Calu3 (cell line): ENCODE measurements around the gene TOR1B. TPM values are rescaled to one million over a fixed set of nuclear protein-coding genes. Genes with fewer than 3 reads are reported as not detected.
"Not testable (repeated sequence)": the region's sequence is repeated elsewhere in the genome, so short reads cannot be mapped to it uniquely, and the experiment has no call there.

Source experiments
- BruUV-seq: library from RNA; stranded (reverse); fragments of 400-500 nt; replicated peaks from 2 replicates; lab custom pipeline; 2021; lab: Mats Ljungman, UMichigan
- CTCF ChIA-PET: fragments of 300-600 bp; sonication (Branson Sonifier 250); formaldehyde crosslinking; loops from one replicate; lab custom pipeline; 2022; ENCODE audit warnings: antibody characterized with exemption; lab: Charles Lee
- DNase-seq: peaks from one replicate; pipeline ENCODE4 v3.0.0; 2022
- H3K27ac Mint-ChIP-seq: one replicate; pipeline ENCODE4 v1.8.0; 2022; ENCODE audit warnings: mixed read lengths; ENCODE audit not compliant: unreplicated experiment
- H3K27me3 Mint-ChIP-seq: one replicate; pipeline ENCODE4 v1.8.0; 2022; ENCODE audit warnings: mixed read lengths; ENCODE audit not compliant: unreplicated experiment
- H3K36me3 Mint-ChIP-seq: one replicate; pipeline ENCODE4 v1.8.0; 2022; ENCODE audit warnings: mild to moderate bottlenecking, moderate library complexity, mixed read lengths; ENCODE audit not compliant: insufficient read depth, unreplicated experiment
- H3K4me1 Mint-ChIP-seq: one replicate; pipeline ENCODE4 v1.8.0; 2022; ENCODE audit warnings: mild to moderate bottlenecking, low read depth, mixed read lengths; ENCODE audit not compliant: unreplicated experiment
- H3K4me3 Mint-ChIP-seq: one replicate; pipeline ENCODE4 v1.8.0; 2022; ENCODE audit warnings: mild to moderate bottlenecking, low read depth, moderate library complexity, mixed read lengths; ENCODE audit not compliant: unreplicated experiment
- H3K9me3 Mint-ChIP-seq: one replicate; pipeline ENCODE4 v1.8.0; 2022; ENCODE audit warnings: low read depth, mixed read lengths; ENCODE audit not compliant: unreplicated experiment
- intact Hi-C: fragments of 100-400 bp; cut with micrococcal nuclease; formaldehyde crosslinking; loops from one replicate; pipeline ENCODE4 v1.10.0; 2022; ENCODE audit not compliant: unreplicated experiment
- total RNA-seq: library from RNA; stranded (reverse); gene quantifications from 2 replicates; pipeline ENCODE4 v1.2.3, GENCODE V29; 2022
- TF ChIP-seq, protein P1 (sequence below): fragments of 200-600 bp; IDR thresholded peaks from one replicate; pipeline ENCODE4 v1.8.0; 2022; ENCODE audit warnings: antibody characterized with exemption; ENCODE audit not compliant: unreplicated experiment

Gene TOR1B
- total RNA-seq, 1 experiment from 2014 or later, result 20.9 TPM

DNA sequence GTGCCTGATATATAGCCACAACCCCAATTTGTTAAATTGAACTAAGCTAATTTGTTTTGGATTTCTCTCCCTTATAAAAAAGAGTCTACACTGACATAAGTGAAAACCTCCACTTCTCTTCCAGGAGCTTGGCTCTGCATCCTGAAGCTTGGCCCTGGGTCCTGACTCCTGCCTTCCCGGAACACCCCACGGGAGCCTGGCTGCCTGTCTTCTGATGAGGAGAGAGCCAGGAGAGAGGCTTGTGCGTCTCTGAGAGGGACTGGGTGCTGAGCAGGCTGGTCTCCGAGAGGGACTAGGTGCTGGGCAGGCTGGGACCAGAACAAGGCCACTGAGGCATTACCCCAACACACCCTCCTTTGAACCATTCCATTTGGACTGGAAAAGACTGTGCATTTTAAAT lies 43.7 kb upstream of the TOR1B start:
- H3K27me3 Mint-ChIP-seq, result no peaks in the 10 kb centered on the region
- no peaks in the 10 kb centered on the region for H3K4me1 Mint-ChIP-seq
- CTCF ChIA-PET, result no interaction called here
- no TSS peak for BruUV-seq
- no peaks in the 10 kb centered on the region for H3K9me3 Mint-ChIP-seq
- H3K36me3 Mint-ChIP-seq, result peaks cover 11% of the 10 kb centered on the region
- no peak for DNase-seq
- intact Hi-C loops, result no loop called here
- TF ChIP-seq, protein P1, sequence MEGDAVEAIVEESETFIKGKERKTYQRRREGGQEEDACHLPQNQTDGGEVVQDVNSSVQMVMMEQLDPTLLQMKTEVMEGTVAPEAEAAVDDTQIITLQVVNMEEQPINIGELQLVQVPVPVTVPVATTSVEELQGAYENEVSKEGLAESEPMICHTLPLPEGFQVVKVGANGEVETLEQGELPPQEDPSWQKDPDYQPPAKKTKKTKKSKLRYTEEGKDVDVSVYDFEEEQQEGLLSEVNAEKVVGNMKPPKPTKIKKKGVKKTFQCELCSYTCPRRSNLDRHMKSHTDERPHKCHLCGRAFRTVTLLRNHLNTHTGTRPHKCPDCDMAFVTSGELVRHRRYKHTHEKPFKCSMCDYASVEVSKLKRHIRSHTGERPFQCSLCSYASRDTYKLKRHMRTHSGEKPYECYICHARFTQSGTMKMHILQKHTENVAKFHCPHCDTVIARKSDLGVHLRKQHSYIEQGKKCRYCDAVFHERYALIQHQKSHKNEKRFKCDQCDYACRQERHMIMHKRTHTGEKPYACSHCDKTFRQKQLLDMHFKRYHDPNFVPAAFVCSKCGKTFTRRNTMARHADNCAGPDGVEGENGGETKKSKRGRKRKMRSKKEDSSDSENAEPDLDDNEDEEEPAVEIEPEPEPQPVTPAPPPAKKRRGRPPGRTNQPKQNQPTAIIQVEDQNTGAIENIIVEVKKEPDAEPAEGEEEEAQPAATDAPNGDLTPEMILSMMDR, result no peak
- H3K27ac Mint-ChIP-seq, result no peak overlapping the region
- H3K4me3 Mint-ChIP-seq, result no peak overlapping the region

DNA sequence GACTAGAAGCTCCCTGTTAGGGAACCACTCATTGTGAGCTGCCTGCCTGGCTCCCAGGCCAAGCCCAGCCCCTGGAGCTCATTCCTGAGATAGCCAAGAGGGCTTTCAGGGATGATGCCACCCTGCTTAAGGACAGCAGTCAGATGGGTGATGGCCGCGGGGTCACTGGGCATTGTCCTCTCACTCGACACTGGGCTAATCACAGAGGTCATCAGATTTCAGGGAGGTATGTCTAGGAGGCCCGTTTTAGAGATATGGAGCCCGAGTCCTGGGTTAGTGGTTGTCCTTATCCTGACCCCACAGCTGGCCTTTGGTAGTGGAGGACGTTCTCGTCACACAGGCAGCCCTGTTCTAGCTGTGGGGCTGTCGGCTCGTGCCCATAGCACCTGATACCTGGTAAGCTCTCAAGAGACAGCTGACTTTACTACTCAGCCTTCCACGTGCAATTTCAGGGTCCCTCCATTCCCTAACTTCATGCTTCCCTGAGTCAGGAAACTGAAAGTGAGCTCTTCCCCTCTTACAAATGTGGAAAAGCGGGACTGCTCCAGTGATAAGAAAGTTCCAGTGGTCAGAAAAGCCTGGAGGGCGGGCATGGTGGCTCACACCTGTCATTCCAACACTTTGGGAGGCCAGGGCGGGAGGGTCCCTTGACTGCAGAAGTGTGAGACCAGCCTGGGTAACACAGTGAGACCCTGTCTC lies 43.0 kb upstream of the TOR1B start:
- H3K27me3 Mint-ChIP-seq, result no peaks in the 10 kb centered on the region
- peaks cover 11% of the 10 kb centered on the region for H3K36me3 Mint-ChIP-seq
- CTCF ChIA-PET, result interaction anchor here (0.7 kb wide), 1 partner anchor 36 kb away, joined by 4 read pairs; no protein-coding TSS in a partner anchor
- no peak overlapping the region for H3K27ac Mint-ChIP-seq
- DNase-seq, result no peak
- no TSS peak for BruUV-seq
- TF ChIP-seq, protein P1, result no peak
- no peaks in the 10 kb centered on the region for H3K4me1 Mint-ChIP-seq
- no peaks in the 10 kb centered on the region for H3K9me3 Mint-ChIP-seq
- intact Hi-C loops, result no loop called here
- no peak overlapping the region for H3K4me3 Mint-ChIP-seq

DNA sequence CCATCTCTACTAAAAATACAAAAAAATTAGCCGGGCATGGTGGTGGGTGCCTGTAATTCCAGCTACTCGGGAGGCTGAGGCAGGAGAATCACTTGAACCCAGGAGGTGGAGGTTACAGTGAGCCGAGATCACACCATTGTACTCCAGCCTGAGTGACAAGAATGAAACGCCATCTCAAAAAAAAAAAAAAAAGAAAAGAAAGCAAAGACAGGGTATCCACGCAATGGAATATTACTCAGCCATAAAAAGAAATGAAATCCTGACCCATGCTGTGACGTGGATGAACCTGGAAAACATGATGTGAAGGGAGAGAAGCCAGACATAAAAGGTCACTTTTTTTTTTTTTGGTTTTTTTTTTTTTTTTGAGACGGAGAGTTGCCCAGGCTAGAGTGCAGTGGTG lies 42.2 kb upstream of the TOR1B start:
- H3K27me3 Mint-ChIP-seq, H3K27ac Mint-ChIP-seq, H3K4me1 Mint-ChIP-seq, H3K9me3 Mint-ChIP-seq, intact Hi-C loops, CTCF ChIA-PET, H3K4me3 Mint-ChIP-seq, DNase-seq, BruUV-seq: not testable (repeated sequence)
- H3K36me3 Mint-ChIP-seq, result peaks cover 11% of the 10 kb centered on the region

DNA sequence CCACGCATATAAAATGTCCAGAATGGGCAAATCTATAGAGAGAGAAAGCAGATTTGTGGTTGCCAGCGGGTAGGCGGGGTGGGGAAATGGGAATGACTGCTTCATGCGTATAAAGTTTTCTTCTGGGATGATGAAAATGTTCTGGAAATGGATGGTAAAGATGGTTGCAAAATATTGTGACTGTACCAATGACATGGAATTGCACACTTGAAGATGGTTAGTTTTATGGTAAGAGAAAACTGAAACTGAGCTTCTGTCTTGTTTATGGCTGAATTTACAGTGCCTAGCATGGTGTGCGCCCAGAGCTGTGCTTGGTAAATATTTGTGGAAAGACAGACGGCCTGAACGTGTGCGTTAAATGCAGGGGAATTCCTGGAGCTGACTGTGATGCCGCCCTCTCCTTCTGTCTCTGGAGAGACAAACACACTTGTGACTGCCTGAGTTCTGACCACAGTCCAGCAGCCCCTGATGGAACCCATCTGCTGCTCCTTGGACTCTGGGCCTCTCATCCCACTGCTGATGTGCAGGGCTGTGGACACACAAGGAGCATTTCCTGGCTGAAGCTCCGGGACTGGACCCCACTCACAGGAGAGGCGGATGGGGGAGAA lies 41.6 kb upstream of the TOR1B start:
- H3K27me3 Mint-ChIP-seq, result no peaks in the 10 kb centered on the region
- H3K9me3 Mint-ChIP-seq, result no peaks in the 10 kb centered on the region
- no TSS peak for BruUV-seq
- no peak overlapping the region for H3K27ac Mint-ChIP-seq
- DNase-seq, result no peak
- intact Hi-C loops, result no loop called here
- peaks cover 11% of the 10 kb centered on the region for H3K36me3 Mint-ChIP-seq
- no peaks in the 10 kb centered on the region for H3K4me1 Mint-ChIP-seq
- H3K4me3 Mint-ChIP-seq, result no peak overlapping the region
- CTCF ChIA-PET, result interaction anchor here (1.0 to 1.3 kb wide), 2 partner anchors 9 to 16 kb away, joined by 3 to 5 read pairs; partner anchors contain the start of gene PTGES
- TF ChIP-seq, protein P1, result no peak
